H9 (cell line): ENCODE results near the gene TRIM10. TPM values are rescaled to one million over a fixed set of nuclear protein-coding genes. Genes with fewer than 3 reads are reported as not detected.

Experiments used
- DNase-seq: peaks from one replicate; pipeline ENCODE4 v3.0.0-alpha.2; 2017
- H2AFZ ChIP-seq: one replicate; pipeline ENCODE4 v1.6.1; 2013; ENCODE audit warnings: mild to moderate bottlenecking, low read length, control low read depth, moderate library complexity
- H2AK5ac ChIP-seq: 2 replicates; pipeline ENCODE4 v1.6.1; 2013; ENCODE audit warnings: low read length, control low read depth, mixed read lengths; ENCODE audit not compliant: insufficient read length
- H2BK120ac ChIP-seq: one replicate; pipeline ENCODE4 v1.6.1; 2013; ENCODE audit warnings: low read depth, mild to moderate bottlenecking, low read length, control low read depth, inconsistent platforms; ENCODE audit not compliant: poor library complexity, severe bottlenecking
- H2BK12ac ChIP-seq: 2 replicates; pipeline ENCODE4 v1.6.1; 2013; ENCODE audit warnings: low read length, control low read depth, mixed read lengths, low read depth; ENCODE audit not compliant: insufficient read length
- H2BK15ac ChIP-seq: 2 replicates; pipeline ENCODE4 v1.6.1; 2013; ENCODE audit warnings: low read depth, low read length, control low read depth
- H2BK20ac ChIP-seq: one replicate; pipeline ENCODE4 v1.6.1; 2013; ENCODE audit warnings: low read depth, mild to moderate bottlenecking, low read length, control low read depth, inconsistent platforms; ENCODE audit not compliant: poor library complexity, severe bottlenecking
- H2BK5ac ChIP-seq: 2 replicates; pipeline ENCODE4 v1.6.1; 2013; ENCODE audit warnings: low read length, control low read depth, mixed read lengths; ENCODE audit not compliant: insufficient read length
- H3K14ac ChIP-seq: 2 replicates; pipeline ENCODE4 v1.6.1; 2013; ENCODE audit warnings: low read length, control low read depth; ENCODE audit not compliant: insufficient read depth
- H3K18ac ChIP-seq: 2 replicates; pipeline ENCODE4 v1.6.1; 2013; ENCODE audit warnings: low read depth, mild to moderate bottlenecking, mixed read lengths, low read length, control low read depth; ENCODE audit not compliant: insufficient read length
- H3K23ac ChIP-seq: 2 replicates; pipeline ENCODE4 v1.6.1; 2013; ENCODE audit warnings: low read length, control low read depth, mixed read lengths, low read depth; ENCODE audit not compliant: insufficient read length
- H3K23me2 ChIP-seq: 2 replicates; pipeline ENCODE4 v1.6.1; 2013; ENCODE audit warnings: low read depth, mild to moderate bottlenecking, mixed read lengths, low read length, control low read depth; ENCODE audit not compliant: insufficient read length, poor library complexity, severe bottlenecking
- H3K27ac ChIP-seq: 2 replicates; pipeline ENCODE4 v1.5.1; 2013; ENCODE audit warnings: low read length, control low read depth, mixed read lengths, low read depth; ENCODE audit not compliant: insufficient read length
- H3K27me3 ChIP-seq: 2 replicates; pipeline ENCODE4 v1.6.1; 2013; ENCODE audit warnings: low read length, control low read depth, inconsistent platforms; ENCODE audit not compliant: insufficient read depth
- H3K4ac ChIP-seq: 2 replicates; pipeline ENCODE4 v1.6.1; 2013; ENCODE audit warnings: low read depth, mild to moderate bottlenecking, control low read depth, inconsistent platforms, low read length, moderate library complexity
- H3K4me1 ChIP-seq: 2 replicates; pipeline ENCODE4 v1.6.1; 2013; ENCODE audit warnings: low read length, control low read depth, inconsistent platforms; ENCODE audit not compliant: insufficient read depth
- H3K4me2 ChIP-seq: 2 replicates; pipeline ENCODE4 v1.6.1; 2013; ENCODE audit warnings: low read length, control low read depth, mixed read lengths; ENCODE audit not compliant: insufficient read length, insufficient read depth
- H3K56ac ChIP-seq: 2 replicates; pipeline ENCODE4 v1.6.1; 2013; ENCODE audit warnings: low read depth, mild to moderate bottlenecking, mixed read lengths, low read length, control low read depth; ENCODE audit not compliant: insufficient read length
- H3K79me1 ChIP-seq: 2 replicates; pipeline ENCODE4 v1.6.1; 2013; ENCODE audit warnings: low read depth, mild to moderate bottlenecking, moderate library complexity, low read length, control low read depth, inconsistent platforms; ENCODE audit not compliant: insufficient read depth, poor library complexity, severe bottlenecking
- H3K79me2 ChIP-seq: 2 replicates; pipeline ENCODE4 v1.6.1; 2013; ENCODE audit warnings: low read length, control low read depth, inconsistent platforms; ENCODE audit not compliant: insufficient read depth
- H3K9ac ChIP-seq: 2 replicates; pipeline ENCODE4 v1.6.1; 2013; ENCODE audit warnings: low read length, control low read depth, mixed read lengths; ENCODE audit not compliant: insufficient read length; ENCODE audit errors: extremely low read depth
- H3K9me3 ChIP-seq: one replicate; pipeline ENCODE4 v1.6.1; 2013; ENCODE audit warnings: low read depth, low read length, inconsistent platforms; ENCODE audit not compliant: control insufficient read depth
- H3T11ph ChIP-seq: one replicate; pipeline ENCODE4 v1.6.1; 2013; ENCODE audit warnings: mild to moderate bottlenecking, low read length, control low read depth, inconsistent platforms
- H4K20me1 ChIP-seq: one replicate; pipeline ENCODE4 v1.6.1; 2013; ENCODE audit not compliant: control insufficient read depth, insufficient read length, insufficient read depth
- H4K5ac ChIP-seq: 2 replicates; pipeline ENCODE4 v1.6.1; 2013; ENCODE audit warnings: low read depth, mild to moderate bottlenecking, mixed read lengths, low read length, control low read depth; ENCODE audit not compliant: insufficient read length
- H4K8ac ChIP-seq: replicated peaks from 2 replicates; pipeline ENCODE4 v1.6.1; 2013; ENCODE audit warnings: low read length, control low read depth, mixed read lengths, low read depth; ENCODE audit not compliant: insufficient read length
- H4K91ac ChIP-seq: 2 replicates; pipeline ENCODE4 v1.6.1; 2013; ENCODE audit warnings: low read depth, mild to moderate bottlenecking, moderate library complexity, mixed read lengths, low read length, control low read depth; ENCODE audit not compliant: insufficient read length
- H3K27ac Mint-ChIP-seq, 3 experiments: 2 replicates in 2 of 3; 3 replicates in 1 of 3; pipeline ENCODE4 v1.8.0; 2020 to 2021; ENCODE audit warnings: mixed read lengths in 3 of 3, mild to moderate bottlenecking in 1 of 3, moderate library complexity in 1 of 3
- H3K27me3 Mint-ChIP-seq: 2 replicates; pipeline ENCODE4 v1.8.0; 2021; ENCODE audit warnings: low read depth, mild to moderate bottlenecking, moderate library complexity, mixed read lengths
- H3K36me3 Mint-ChIP-seq, 3 experiments: 2 replicates in 2 of 3; 3 replicates in 1 of 3; pipeline ENCODE4 v1.8.0; 2020 to 2021; ENCODE audit warnings: low read depth in 3 of 3, mixed read lengths in 3 of 3; ENCODE audit not compliant: insufficient read depth in 1 of 3
- H3K4me1 Mint-ChIP-seq, 2 experiments: 2 replicates each; pipeline ENCODE4 v1.8.0; 2020; ENCODE audit warnings: mixed read lengths in 2 of 2
- H3K4me3 Mint-ChIP-seq, 2 experiments: 2 replicates in 1 of 2; 3 replicates in 1 of 2; pipeline ENCODE4 v1.8.0; 2020 to 2021; ENCODE audit warnings: mild to moderate bottlenecking in 2 of 2, mixed read lengths in 2 of 2, moderate library complexity in 1 of 2
- H3K9me3 Mint-ChIP-seq, 2 experiments: 2 replicates in 1 of 2; 3 replicates in 1 of 2; pipeline ENCODE4 v1.8.0; 2020; ENCODE audit warnings: mild to moderate bottlenecking in 2 of 2, mixed read lengths in 2 of 2, moderate library complexity in 1 of 2
- WGBS: extraction: QIAGEN DNeasy Blood & Tissue Kit; methylation state at CpG from one replicate; pipeline ENCODE4 v1.1.7; 2013; ENCODE audit warnings: missing lambda C conversion rate, low lambda C conversion rate, mixed read lengths; ENCODE audit not compliant: insufficient read length; ENCODE audit errors: extremely low coverage; 5-methylcytosine and 5-hydroxymethylcytosine counted together
- total RNA-seq: library from RNA; stranded (reverse); gene quantifications from 2 replicates; pipeline ENCODE4 v1.2.1, GENCODE V29; 2021
- TF ChIP-seq, protein P1 (sequence below): fragments of 200-600 bp; sonication (generic); conservative IDR thresholded peaks from 3 replicates; pipeline ENCODE4 v1.8.0; 2021; ENCODE audit warnings: antibody characterized with exemption, mild to moderate bottlenecking

The TRIM10 gene
- total RNA-seq, 1 experiment from 2014 or later, result 0.07 TPM

DNA sequence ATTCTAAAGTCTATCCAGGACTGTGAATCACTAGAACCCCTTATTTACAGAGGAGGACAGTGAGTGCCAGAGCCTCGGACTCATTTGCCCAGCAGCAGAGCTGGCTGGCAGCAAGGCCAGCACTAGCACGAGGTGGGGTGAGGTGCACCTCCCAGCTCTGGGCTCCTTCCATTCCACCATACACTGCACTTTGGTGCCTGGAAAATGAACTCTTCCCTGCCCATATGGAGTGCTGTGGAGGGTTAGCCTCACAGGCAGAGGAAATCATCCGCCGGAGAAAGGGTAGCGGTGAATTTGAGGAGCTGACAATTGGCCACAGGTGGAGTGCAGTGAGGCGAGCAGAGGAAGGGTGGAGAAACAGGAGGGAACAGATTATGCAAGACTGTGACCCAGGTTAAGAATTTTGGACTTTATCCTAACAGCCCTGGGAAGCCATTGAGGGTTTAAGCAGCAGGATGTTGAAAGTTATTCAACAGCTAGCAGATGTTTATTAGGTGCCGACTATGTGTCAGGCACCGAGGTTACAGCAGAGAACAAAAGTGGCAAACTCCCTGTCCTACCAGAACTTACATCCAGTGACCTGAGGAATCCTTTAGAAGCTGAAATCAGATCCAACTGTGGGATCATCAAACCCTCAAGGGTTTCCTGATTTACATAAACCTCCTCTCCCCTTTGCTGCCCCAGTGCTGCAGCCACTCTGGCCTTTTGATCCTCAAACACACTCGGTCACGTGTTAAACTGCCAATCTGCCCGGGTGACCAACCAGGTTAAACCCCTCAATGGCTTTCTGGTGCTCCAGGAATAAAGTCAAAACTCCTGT is 46.0 kb upstream of the TRIM10 start:
- no peak overlapping the region for H4K5ac ChIP-seq
- H3K9ac ChIP-seq, result no peak overlapping the region
- Mint-ChIP-seq H3K27me3 (no peaks in the 10 kb centered on the region; the same call in 1 of the 2 replicates), H3K27ac (peak overlapping the region in 2 of 3 experiments; percentile 67 to 68; a peak in 3 of 7 replicates), H3K4me3 (0 out of 5 replicates have a peak overlapping the region, but pooled peaks of 1 of the 2 experiments have one; percentile 13), H3K9me3 (no peaks in the 10 kb centered on the region), H3K36me3 (peaks cover 0 to 9% (median 4%) of the 10 kb centered on the region in 3 experiments; a peak in 4 of 7 replicates), H3K4me1 (peaks cover 45 to 58% of the 10 kb centered on the region in 2 experiments)
- H4K20me1 ChIP-seq, result no peaks in the 10 kb centered on the region
- H3K14ac ChIP-seq, result no peak overlapping the region
- H3K79me1 ChIP-seq, result peaks cover 10% of the 10 kb centered on the region
- H2BK15ac ChIP-seq, result no peak overlapping the region
- peaks cover 7% of the 10 kb centered on the region; the same call in 1 of the 2 replicates for H3K79me2 ChIP-seq
- H3K4ac ChIP-seq, result no peak overlapping the region
- H2AK5ac ChIP-seq, result no peak overlapping the region
- H3K4me1 ChIP-seq, result peaks cover 18% of the 10 kb centered on the region; the same call in 1 of the 2 replicates
- H4K91ac ChIP-seq, result no peak overlapping the region
- no peak overlapping the region for H2BK120ac ChIP-seq
- no peak overlapping the region for H3K4me2 ChIP-seq
- no peak overlapping the region for H2BK20ac ChIP-seq
- no peak overlapping the region for H2BK12ac ChIP-seq
- H3K23ac ChIP-seq, result no peak overlapping the region
- H3K18ac ChIP-seq, result no peak overlapping the region
- H2AFZ ChIP-seq, result no peak overlapping the region
- no CpG with 5 or more reads among the region's 11 CpGs for WGBS
- no peak overlapping the region for H3K56ac ChIP-seq
- H3K23me2 ChIP-seq, result no peaks in the 10 kb centered on the region
- H3K27ac ChIP-seq, result no peak overlapping the region
- H4K8ac ChIP-seq, result no peak overlapping the region
- no peak overlapping the region for H2BK5ac ChIP-seq
- peak; percentile 63 for DNase-seq
- TF ChIP-seq, protein P1, sequence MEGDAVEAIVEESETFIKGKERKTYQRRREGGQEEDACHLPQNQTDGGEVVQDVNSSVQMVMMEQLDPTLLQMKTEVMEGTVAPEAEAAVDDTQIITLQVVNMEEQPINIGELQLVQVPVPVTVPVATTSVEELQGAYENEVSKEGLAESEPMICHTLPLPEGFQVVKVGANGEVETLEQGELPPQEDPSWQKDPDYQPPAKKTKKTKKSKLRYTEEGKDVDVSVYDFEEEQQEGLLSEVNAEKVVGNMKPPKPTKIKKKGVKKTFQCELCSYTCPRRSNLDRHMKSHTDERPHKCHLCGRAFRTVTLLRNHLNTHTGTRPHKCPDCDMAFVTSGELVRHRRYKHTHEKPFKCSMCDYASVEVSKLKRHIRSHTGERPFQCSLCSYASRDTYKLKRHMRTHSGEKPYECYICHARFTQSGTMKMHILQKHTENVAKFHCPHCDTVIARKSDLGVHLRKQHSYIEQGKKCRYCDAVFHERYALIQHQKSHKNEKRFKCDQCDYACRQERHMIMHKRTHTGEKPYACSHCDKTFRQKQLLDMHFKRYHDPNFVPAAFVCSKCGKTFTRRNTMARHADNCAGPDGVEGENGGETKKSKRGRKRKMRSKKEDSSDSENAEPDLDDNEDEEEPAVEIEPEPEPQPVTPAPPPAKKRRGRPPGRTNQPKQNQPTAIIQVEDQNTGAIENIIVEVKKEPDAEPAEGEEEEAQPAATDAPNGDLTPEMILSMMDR, result no peak
- no peaks in the 10 kb centered on the region for H3K27me3 ChIP-seq
- no peak overlapping the region for H3T11ph ChIP-seq
- H3K9me3 ChIP-seq, result no peaks in the 10 kb centered on the region
